K562 (cell line): ENCODE data around the gene TCEAL2. TPM values are rescaled to one million over a fixed set of nuclear protein-coding genes. Genes with fewer than 3 reads are reported as not detected.
"Not testable (repeated sequence)": the region's sequence is repeated elsewhere in the genome, so short reads cannot be mapped to it uniquely, and the experiment has no call there.

Experiments
- ATAC-seq: fragments of 200-7000 bp; cut with Tn5 transposase; 3 replicates; pipeline ENCODE4 v1.9.1; 2020; ENCODE audit warnings: moderate library complexity
- Bru-seq: library from RNA; stranded (reverse); fragments of 400-500 nt; gene quantifications from one replicate; lab custom pipeline; 2021; lab: Mats Ljungman, UMichigan
- BruChase-seq, 2 experiments: library from RNA; stranded (reverse); fragments of 400-500 nt; gene quantifications; one replicate each; lab custom pipeline; 2021; lab: Mats Ljungman, UMichigan
- BruUV-seq: library from RNA; stranded (reverse); fragments of 400-500 nt; replicated peaks from 2 replicates; lab custom pipeline; 2021; lab: Mats Ljungman, UMichigan
- CTCF ChIA-PET: fragments of 300-600 bp; formaldehyde crosslinking; extraction: SDS; loops from one replicate; lab custom pipeline; 2021; ENCODE audit warnings: low intra/inter-chr PET ratio; lab: Yijun Ruan, JAX
- POLR2A ChIA-PET: fragments of 300-600, 350-650 bp; sonication (Branson Sonifier 250); formaldehyde crosslinking; extraction: SDS; loops from one replicate; lab custom pipeline; 2021; ENCODE audit warnings: antibody characterized with exemption, inconsistent platforms; lab: Yijun Ruan, JAX
- DNase-seq, 4 experiments: peaks; one replicate each; pipeline versions ENCODE4 v3.0.0 to v3.0.0-alpha.2; 2011 to 2018; ENCODE audit warnings: low spot score in 3 of 4, mixed read lengths in 3 of 4; ENCODE audit errors: extremely low read depth in 1 of 4
- FAIRE-seq: peaks from 2 replicates; lab custom pipeline; 2011; peaks lifted over from hg19 to GRCh38; lab: Jason Lieb, UNC
- H2AFZ ChIP-seq: 2 replicates; pipeline ENCODE4 v1.6.0; 2011; ENCODE audit warnings: low read depth, low read length, control low read depth, inconsistent platforms
- H3K27ac ChIP-seq: fragments of 200-600 bp; 3 replicates; pipeline ENCODE4 v1.8.0; 2011; ENCODE audit warnings: low read depth, mild to moderate bottlenecking, control low read depth, inconsistent platforms, low read length, moderate library complexity, mixed read lengths; ENCODE audit errors: extremely low read depth
- H3K27me3 ChIP-seq, 2 experiments: fragments of 300-600 bp in 1 of 2; 2 replicates in 1 of 2; 3 replicates in 1 of 2; pipeline versions ENCODE4 v1.6.0 to v1.8.0; 2011; ENCODE audit warnings: inconsistent platforms in 2 of 2, low read length in 2 of 2, mild to moderate bottlenecking in 1 of 2, mixed read lengths in 1 of 2, moderate library complexity in 1 of 2; ENCODE audit not compliant: control insufficient read depth in 2 of 2, insufficient read depth in 2 of 2
- H3K36me3 ChIP-seq: fragments of 300-600 bp; 3 replicates; pipeline ENCODE4 v1.8.0; 2011; ENCODE audit warnings: mild to moderate bottlenecking, low read length, inconsistent platforms; ENCODE audit not compliant: control insufficient read depth, insufficient read depth
- H3K4me1 ChIP-seq, 2 experiments: fragments of 200-600 bp in 1 of 2; replicated peaks in 1 of 2; 2 replicates in 1 of 2; 3 replicates in 1 of 2; pipeline versions ENCODE4 v1.5.1 to v1.8.0; 2011; ENCODE audit warnings: inconsistent platforms in 2 of 2, low read length in 2 of 2, mild to moderate bottlenecking in 1 of 2, mixed read lengths in 1 of 2, moderate library complexity in 1 of 2; ENCODE audit not compliant: control insufficient read depth in 2 of 2, insufficient read depth in 2 of 2
- H3K4me2 ChIP-seq: 2 replicates; pipeline ENCODE4 v1.6.1; 2011; ENCODE audit warnings: low read length, control low read depth, inconsistent platforms, mixed read lengths; ENCODE audit not compliant: insufficient read depth
- H3K4me3 ChIP-seq: fragments of 200-600 bp; sonication (generic), shearing (Covaris generic); 2 replicates; pipeline ENCODE4 v1.5.1; 2016; ENCODE audit warnings: control low read depth, inconsistent platforms
- H3K79me2 ChIP-seq: fragments of 200-600 bp; 3 replicates; pipeline ENCODE4 v1.8.0; 2011; ENCODE audit warnings: low read length, inconsistent platforms; ENCODE audit not compliant: control insufficient read depth, insufficient read depth
- H3K9ac ChIP-seq, 2 experiments: 2 replicates each; pipeline versions ENCODE4 v1.6.0 to v1.6.1; 2011; ENCODE audit warnings: low read depth in 2 of 2, low read length in 2 of 2, control low read depth in 1 of 2, inconsistent platforms in 1 of 2, mild to moderate bottlenecking in 1 of 2, mixed read lengths in 1 of 2; ENCODE audit not compliant: insufficient read depth in 1 of 2
- H3K9me1 ChIP-seq: one replicate; pipeline ENCODE4 v1.6.0; 2011; ENCODE audit warnings: inconsistent platforms, mild to moderate bottlenecking, low read length, moderate library complexity; ENCODE audit not compliant: control insufficient read depth, insufficient read depth
- H3K9me3 ChIP-seq: replicated peaks from 2 replicates; pipeline ENCODE4 v1.5.1; 2011; ENCODE audit warnings: low read depth, low read length, inconsistent platforms; ENCODE audit not compliant: control insufficient read depth, insufficient read depth
- H4K20me1 ChIP-seq: replicated peaks from 2 replicates; pipeline ENCODE4 v1.6.1; 2011; ENCODE audit warnings: low read length, inconsistent platforms, mixed read lengths; ENCODE audit not compliant: control insufficient read depth, insufficient read depth
- MECOM ChIP-seq: fragments of 250-450 bp; sonication (Bioruptor Pico); IDR thresholded peaks from 2 replicates; pipeline ENCODE4 v1.8.0; 2022; ENCODE audit warnings: inconsistent platforms
- MLX ChIP-seq, 2 experiments: fragments of 450-650 bp in 1 of 2; sonication (generic) in 1 of 2; formaldehyde crosslinking; conservative IDR thresholded peaks; 2 replicates each; pipeline versions ENCODE4 v1.4.0 to v1.8.1; 2020 to 2022; ENCODE audit warnings: mild to moderate bottlenecking in 1 of 2, missing genetic modification reagents in 1 of 2
- PCBP1 ChIP-seq: fragments of 200-400 bp; formaldehyde crosslinking; IDR thresholded peaks from 2 replicates; pipeline ENCODE4 v1.6.1; 2018; ENCODE audit warnings: mild to moderate bottlenecking, low read depth, low read length; ENCODE audit not compliant: poor library complexity, severe bottlenecking
- PPARD ChIP-seq: fragments of 250-450 bp; sonication (Bioruptor Pico); IDR thresholded peaks from 2 replicates; pipeline ENCODE4 v1.8.0; 2022; ENCODE audit warnings: inconsistent platforms, mild to moderate bottlenecking, moderate library complexity
- RBM34 ChIP-seq: fragments of 200-400 bp; formaldehyde crosslinking; IDR thresholded peaks from 2 replicates; pipeline ENCODE4 v1.6.1; 2018; ENCODE audit warnings: low read length, borderline replicate concordance; ENCODE audit not compliant: insufficient read depth
- ZNF395 ChIP-seq: fragments of 200-800 bp; sonication (Bioruptor generic); IDR thresholded peaks from 2 replicates; pipeline ENCODE4 v1.6.1; 2017; ENCODE audit warnings: missing genetic modification characterization, missing compliant biosample characterization
- ZNF764 ChIP-seq: fragments of 250-450 bp; sonication (Bioruptor Pico); IDR thresholded peaks from 2 replicates; pipeline ENCODE4 v1.4.0; 2020; ENCODE audit warnings: low read depth, mild to moderate bottlenecking, moderate library complexity
- WGBS: fragments of 100-300 bp; shearing (Covaris generic); methylation state at CpG from one replicate; pipeline ENCODE4 v1.1.6; 2016; ENCODE audit warnings: low coverage, mixed read lengths; ENCODE audit not compliant: insufficient coverage; ENCODE audit errors: missing lambda C conversion rate; 5-methylcytosine and 5-hydroxymethylcytosine counted together
- in situ Hi-C: fragments of 300-500 bp; cut with MboI; formaldehyde crosslinking; loops from 4 replicates; pipeline ENCODE4 v1.15.0; 2018; ENCODE audit warnings: inconsistent platforms, mixed read lengths
- intact Hi-C: fragments of 100-400 bp; cut with micrococcal nuclease; formaldehyde crosslinking; loops from 2 replicates; pipeline ENCODE4 v1.14.2; 2022
- long read RNA-seq, 3 experiments: library from polyadenylated mRNA in 2 of 3; library from RNA in 1 of 3; unstranded in 2 of 3; stranded (forward) in 1 of 3; transcript quantifications; one replicate each; pipeline ENCODE4 v2.0.0, GENCODE V29; 2019 to 2022
- polyA minus RNA-seq, 3 experiments: library from RNA; depleted of rRNA, polyadenylated mRNA; stranded (reverse); fragments of >200 nt; gene quantifications; 2 replicates each; pipeline ENCODE4 v1.2.3, GENCODE V29; 2011
- polyA plus RNA-seq, 8 experiments: library from polyadenylated mRNA; depleted of rRNA in 4 of 8; stranded (reverse) in 5 of 8; unstranded in 3 of 8; fragments of >200 nt; fragmentation: Nextera tagmentation in 2 of 8; fragmentation: Illumina TruSeq in 1 of 8; extraction: Ambion mirVana in 2 of 8; extraction: Trizol in 1 of 8; gene quantifications; 2 replicates each; pipeline versions ENCODE4 v1.2.1 to v1.2.3, GENCODE V29; 2011 to 2014; ENCODE audit warnings: inconsistent platforms in 1 of 8, missing spikeins in 1 of 8
- total RNA-seq, 7 experiments: library from RNA; depleted of rRNA in 6 of 7; stranded (reverse); fragments of >200 nt in 6 of 7; fragmentation: Illumina TruSeq in 2 of 7; extraction: Trizol in 2 of 7; gene quantifications; 2 replicates each; pipeline versions ENCODE4 v1.2.1 to v1.2.3, GENCODE V29; 2011 to 2021; ENCODE audit warnings: low replicate concordance in 1 of 7
- TF ChIP-seq, protein P1 (sequence below): fragments of 450-650 bp; IDR thresholded peaks from 2 replicates; pipeline ENCODE4 v1.6.1; 2017; ENCODE audit warnings: mild to moderate bottlenecking, moderate library complexity

Gene TCEAL2
- total RNA-seq (2011; cell fraction: chromatin; rRNA removed; ENCODE audit: low replicate concordance) = not detected in 2 replicates
- not detected in 2 replicates for total RNA-seq (2011; cell fraction: nucleolus; rRNA removed)
- not detected in 2 replicates for total RNA-seq (2011; cell fraction: nucleoplasm; rRNA removed)
- total RNA-seq (2014; rRNA removed) (not detected in 2 replicates), total RNA-seq (2014; rRNA removed; fragmentation: Illumina TruSeq; extraction: Trizol) (not detected in 2 replicates), total RNA-seq (2015; rRNA removed; fragmentation: Illumina TruSeq; extraction: Trizol) (not detected in 2 replicates), total RNA-seq (2021) (not detected in 2 replicates), polyA plus RNA-seq (2011; rRNA removed) (not detected in 2 replicates), polyA plus RNA-seq (2014; fragmentation: Illumina TruSeq; extraction: Trizol) (not detected in 2 replicates), polyA plus RNA-seq (2014; fragmentation: Nextera tagmentation; extraction: Ambion mirVana) (not detected), polyA plus RNA-seq (2014; rRNA removed) (not detected in 2 replicates), polyA minus RNA-seq (2011; rRNA and poly(A)+ RNA removed) (not detected in 2 replicates), Bru-seq, nascent RNA (not detected), BruChase-seq, experiment 1, labeled RNA remaining after a 2-hour chase (not detected), BruChase-seq, experiment 2, labeled RNA remaining after a 6-hour chase (not detected)
- polyA plus RNA-seq (2011; cell fraction: cytosol; rRNA removed) = not detected in 2 replicates
- not detected in 2 replicates for polyA plus RNA-seq (2011; cell fraction: nucleus; rRNA removed)
- not detected in 2 replicates for polyA plus RNA-seq (2012)
- polyA minus RNA-seq (2011; cell fraction: cytosol; rRNA and poly(A)+ RNA removed) = not detected in 2 replicates
- not detected in 2 replicates for polyA minus RNA-seq (2011; cell fraction: nucleus; rRNA and poly(A)+ RNA removed)
- long read RNA-seq, experiment 1 = 0 reads
- long read RNA-seq, experiment 2 = 0 reads
- long read RNA-seq, experiment 3 = 0 reads

DNA sequence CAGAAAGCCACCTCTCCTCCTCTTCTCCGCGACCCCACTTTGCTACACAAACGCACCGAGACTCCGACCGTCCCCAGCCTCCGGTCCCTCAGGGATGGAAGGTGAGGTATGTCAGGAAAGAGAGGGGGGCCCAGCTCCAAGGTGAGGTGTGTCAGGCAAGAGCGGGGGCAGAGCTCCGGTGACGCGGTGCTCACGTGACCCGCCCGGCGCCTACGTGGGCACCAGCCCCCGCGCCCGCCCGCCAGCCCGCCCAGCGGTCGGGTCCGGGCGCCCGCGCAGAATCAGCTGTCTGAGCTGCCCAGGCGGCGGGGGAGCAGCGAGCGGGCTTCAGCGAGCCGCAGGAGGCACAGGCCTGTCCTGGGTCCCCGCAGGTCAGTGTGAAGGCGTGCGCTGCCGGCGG is at the start of gene TCEAL2:
Gene TCEAL2 (plus strand): TSS at position 244 of the 400 bp plus-strand sequence. CDS start 1,152 bp downstream, outside the sequence.
- H3K4me2 ChIP-seq, H3K4me1 ChIP-seq, H3K27me3 ChIP-seq, intact Hi-C loops, H3K9ac ChIP-seq, H3K27ac ChIP-seq, H3K36me3 ChIP-seq, H3K4me3 ChIP-seq, DNase-seq, POLR2A ChIA-PET, H4K20me1 ChIP-seq, H2AFZ ChIP-seq, BruUV-seq, CTCF ChIA-PET, H3K79me2 ChIP-seq, FAIRE-seq, H3K9me3 ChIP-seq, in situ Hi-C loops, H3K9me1 ChIP-seq, ATAC-seq: not testable (repeated sequence)
- WGBS = 2% methylated on average over 7 of the region's 38 CpGs

- Histone ChIP-seq H3K27me3 (no peaks in the 10 kb centered on the region), H3K9ac (no peak overlapping the region), H3K9me3 (no peaks in the 10 kb centered on the region), H3K4me3 (no peak overlapping the region), H3K9me1 (no peaks in the 10 kb centered on the region), H2AFZ (no peak overlapping the region), H3K79me2 (no peaks in the 10 kb centered on the region), H4K20me1 (no peaks in the 10 kb centered on the region), H3K36me3 (no peaks in the 10 kb centered on the region), H3K4me2 (no peak overlapping the region), H3K4me1 (no peaks in the 10 kb centered on the region), H3K27ac (no peak overlapping the region)
- intact Hi-C loops = no loop called here
- 0% methylated on average over 1 of the region's 1 CpG for WGBS
- FAIRE-seq (no peak), DNase-seq (no peak), ATAC-seq (no peak)
- POLR2A ChIA-PET = no interaction called here
- TF ChIP-seq PCBP1 = no peak
- TF ChIP-seq ZNF395 (CRISPR knock-in tag) = no peak
- no peak for TF ChIP-seq ZNF764 (CRISPR knock-in tag)
- TF ChIP-seq PPARD (CRISPR knock-in tag) = no peak
- no peak for TF ChIP-seq RBM34
- TF ChIP-seq, protein P1, sequence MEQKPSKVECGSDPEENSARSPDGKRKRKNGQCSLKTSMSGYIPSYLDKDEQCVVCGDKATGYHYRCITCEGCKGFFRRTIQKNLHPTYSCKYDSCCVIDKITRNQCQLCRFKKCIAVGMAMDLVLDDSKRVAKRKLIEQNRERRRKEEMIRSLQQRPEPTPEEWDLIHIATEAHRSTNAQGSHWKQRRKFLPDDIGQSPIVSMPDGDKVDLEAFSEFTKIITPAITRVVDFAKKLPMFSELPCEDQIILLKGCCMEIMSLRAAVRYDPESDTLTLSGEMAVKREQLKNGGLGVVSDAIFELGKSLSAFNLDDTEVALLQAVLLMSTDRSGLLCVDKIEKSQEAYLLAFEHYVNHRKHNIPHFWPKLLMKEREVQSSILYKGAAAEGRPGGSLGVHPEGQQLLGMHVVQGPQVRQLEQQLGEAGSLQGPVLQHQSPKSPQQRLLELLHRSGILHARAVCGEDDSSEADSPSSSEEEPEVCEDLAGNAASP = no peak
- no peak for TF ChIP-seq MLX (CRISPR knock-in tag; conservative IDR thresholded peaks at IDR 0.05)
- no peak for TF ChIP-seq MECOM
- CTCF ChIA-PET = no interaction called here
- no TSS peak for BruUV-seq
- in situ Hi-C loops = no loop called here
These were observed 48.1 kb upstream of the TCEAL2 start for GRCh38 chrX:102077426-102077825.
